Prostate gland (tissue), 2 donors: ENCODE results near the gene ANGPTL8. TPM values are rescaled to one million over a fixed set of nuclear protein-coding genes. Genes with fewer than 3 reads are reported as not detected.

ENCODE experiments used
- DNase-seq: peaks from one replicate; pipeline ENCODE4 v3.0.0-alpha.2; 2019; ENCODE audit warnings: low spot score
- H3K27ac ChIP-seq, 2 donors: fragments of 200-600 bp; sonication (generic); 2 replicates each; pipeline ENCODE4 v1.5.1; 2017 to 2019
- H3K27me3 ChIP-seq: fragments of 200-600 bp; sonication (generic); replicated peaks from 2 replicates; pipeline ENCODE4 v1.5.1; 2019; ENCODE audit not compliant: insufficient read depth
- H3K36me3 ChIP-seq, 2 donors: fragments of 200-600 bp; sonication (generic); 1 replicate in 1 of 2; 2 replicates in 1 of 2; pipeline versions ENCODE4 v1.5.1 to v1.8.1; 2017 to 2019
- H3K4me1 ChIP-seq: fragments of 200-600 bp; sonication (generic); replicated peaks from 2 replicates; pipeline ENCODE4 v1.5.1; 2019
- H3K4me3 ChIP-seq, 2 donors: fragments of 200-600 bp; sonication (generic); 2 replicates each; pipeline ENCODE4 v1.5.1; 2017 to 2019
- H3K9me3 ChIP-seq: fragments of 200-600 bp; sonication (generic); 2 replicates; pipeline ENCODE4 v1.5.1; 2017
- POLR2A ChIP-seq: fragments of 450-650 bp; IDR thresholded peaks from one replicate; pipeline ENCODE4 v1.6.1; 2016; ENCODE audit warnings: antibody characterized with exemption, mild to moderate bottlenecking
- POLR2AphosphoS5 ChIP-seq: sonication (generic); formaldehyde crosslinking; IDR thresholded peaks from one replicate; pipeline ENCODE4 v1.6.1; 2017; ENCODE audit warnings: antibody characterized with exemption
- WGBS: methylation state at CpG from one replicate; pipeline ENCODE4 v1.1.5; 2018; 5-methylcytosine and 5-hydroxymethylcytosine counted together
- intact Hi-C: fragments of 100-400 bp; cut with DNase I; formaldehyde crosslinking; loops from one replicate; pipeline ENCODE4 v1.14.2; 2022
- total RNA-seq, 2 donors: library from RNA; depleted of rRNA; stranded (reverse); fragments of >200 nt; gene quantifications; one replicate each; pipeline ENCODE4 v1.1.0, GENCODE V29; 2016
- TF ChIP-seq, protein P1 (sequence below), 4 experiments: fragments of 200-600 bp in 2 of 4; fragments of 450-650 bp in 2 of 4; sonication (generic) in 2 of 4; IDR thresholded peaks; 1 replicate in 3 of 4; 2 replicates in 1 of 4; pipeline ENCODE4 v1.5.1; 2016 to 2019; ENCODE audit warnings: antibody characterized with exemption in 4 of 4, mild to moderate bottlenecking in 2 of 4, moderate library complexity in 2 of 4

Gene ANGPTL8
- total RNA-seq, 2 donors from 2014 or later: not detected

DNA sequence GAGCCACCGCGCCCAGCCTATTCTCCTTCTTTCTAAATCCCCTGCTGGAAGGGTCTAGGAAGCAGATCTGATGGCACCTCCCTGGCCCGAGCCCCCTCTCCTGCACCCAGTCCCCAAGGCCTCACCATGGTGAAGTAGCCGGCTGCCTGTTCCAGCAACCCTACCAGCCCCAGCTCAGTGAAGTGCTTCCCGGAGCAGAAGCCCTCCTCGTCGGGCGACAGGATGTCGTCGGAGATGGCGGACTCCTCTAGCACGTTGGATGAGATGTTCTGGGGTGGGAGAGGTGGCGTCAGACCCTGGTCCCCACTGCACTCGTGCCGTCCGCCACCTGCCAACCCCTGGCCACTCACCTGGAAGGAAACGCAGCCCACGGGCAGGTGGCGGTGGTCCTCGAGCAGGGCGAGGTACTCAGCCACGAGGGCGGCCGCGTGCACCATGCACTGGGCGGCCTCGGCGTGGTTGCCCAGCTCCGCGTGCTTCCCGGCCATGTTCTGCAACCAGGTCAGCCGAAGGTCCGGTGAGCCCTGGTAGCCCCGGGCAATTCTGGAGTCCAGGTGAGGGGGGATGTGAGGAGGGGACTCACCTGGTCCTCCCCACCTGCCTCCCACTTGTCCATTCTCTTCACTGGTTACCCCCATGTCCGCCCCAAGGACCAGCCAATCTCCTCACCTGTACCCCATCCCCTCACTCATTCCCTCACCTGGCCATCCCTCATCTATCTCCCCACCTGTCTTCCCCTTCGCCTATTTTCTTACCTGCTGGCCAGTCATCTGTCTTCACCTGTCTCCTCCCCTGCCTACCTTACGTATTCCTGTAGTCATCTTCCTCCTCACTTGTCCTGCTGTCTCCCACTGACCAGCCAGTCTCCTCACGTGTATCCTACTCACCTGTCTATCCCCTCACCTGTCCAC, 30.6 kb upstream of the ANGPTL8 start:
- H3K4me1 ChIP-seq: no peaks in the 10 kb centered on the region
- H3K4me3 ChIP-seq: no peak overlapping the region
- no peak overlapping the region for H3K27ac ChIP-seq
- WGBS: 89% methylated on average over 37 of the region's 38 CpGs
- H3K9me3 ChIP-seq: no peaks in the 10 kb centered on the region
- intact Hi-C loops: no loop called here
- TF ChIP-seq POLR2A (no peak), POLR2AphosphoS5 (no peak)
- TF ChIP-seq, protein P1, sequence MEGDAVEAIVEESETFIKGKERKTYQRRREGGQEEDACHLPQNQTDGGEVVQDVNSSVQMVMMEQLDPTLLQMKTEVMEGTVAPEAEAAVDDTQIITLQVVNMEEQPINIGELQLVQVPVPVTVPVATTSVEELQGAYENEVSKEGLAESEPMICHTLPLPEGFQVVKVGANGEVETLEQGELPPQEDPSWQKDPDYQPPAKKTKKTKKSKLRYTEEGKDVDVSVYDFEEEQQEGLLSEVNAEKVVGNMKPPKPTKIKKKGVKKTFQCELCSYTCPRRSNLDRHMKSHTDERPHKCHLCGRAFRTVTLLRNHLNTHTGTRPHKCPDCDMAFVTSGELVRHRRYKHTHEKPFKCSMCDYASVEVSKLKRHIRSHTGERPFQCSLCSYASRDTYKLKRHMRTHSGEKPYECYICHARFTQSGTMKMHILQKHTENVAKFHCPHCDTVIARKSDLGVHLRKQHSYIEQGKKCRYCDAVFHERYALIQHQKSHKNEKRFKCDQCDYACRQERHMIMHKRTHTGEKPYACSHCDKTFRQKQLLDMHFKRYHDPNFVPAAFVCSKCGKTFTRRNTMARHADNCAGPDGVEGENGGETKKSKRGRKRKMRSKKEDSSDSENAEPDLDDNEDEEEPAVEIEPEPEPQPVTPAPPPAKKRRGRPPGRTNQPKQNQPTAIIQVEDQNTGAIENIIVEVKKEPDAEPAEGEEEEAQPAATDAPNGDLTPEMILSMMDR (IDR thresholded peaks at IDR 0.05): no peak
- no peaks in the 10 kb centered on the region for H3K36me3 ChIP-seq
- no peak for DNase-seq
- no peaks in the 10 kb centered on the region for H3K27me3 ChIP-seq

GRCh38 chr19:11209839-11210655, 29.4 kb upstream of the ANGPTL8 start:
- no peaks in the 10 kb centered on the region for H3K27me3 ChIP-seq
- no peaks in the 10 kb centered on the region for H3K36me3 ChIP-seq
- H3K9me3 ChIP-seq: no peaks in the 10 kb centered on the region
- no peaks in the 10 kb centered on the region for H3K4me1 ChIP-seq
- intact Hi-C loops: no loop called here
- WGBS: 73% methylated on average over 2 of the region's 2 CpGs
- no peak overlapping the region for H3K4me3 ChIP-seq
- DNase-seq: no peak
- TF ChIP-seq, protein P1 (IDR thresholded peaks at IDR 0.05): no peak
- TF ChIP-seq POLR2AphosphoS5: no peak
- TF ChIP-seq POLR2A: no peak
- H3K27ac ChIP-seq: no peak overlapping the region

DNA sequence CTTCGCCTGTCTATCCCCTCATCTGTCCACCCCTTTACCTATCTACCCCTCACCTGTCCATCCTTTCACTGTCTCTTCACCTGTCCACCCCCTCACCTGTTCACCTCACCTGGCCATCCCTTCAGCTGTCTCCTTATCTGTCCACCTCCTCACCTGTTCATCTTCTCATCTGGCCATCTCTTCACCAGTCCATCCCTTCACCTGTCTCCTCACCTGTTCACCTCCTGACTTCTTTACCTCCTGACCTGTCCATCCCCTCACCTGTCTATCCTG, 28.8 kb upstream of the ANGPTL8 start:
- Histone ChIP-seq H3K4me1 (no peaks in the 10 kb centered on the region), H3K27ac (no peak overlapping the region), H3K9me3 (no peaks in the 10 kb centered on the region), H3K4me3 (no peak overlapping the region), H3K36me3 (no peaks in the 10 kb centered on the region), H3K27me3 (no peaks in the 10 kb centered on the region)
- WGBS: 93% methylated on average over 1 of the region's 1 CpG
- intact Hi-C loops: no loop called here
- no peak for DNase-seq
- no peak for TF ChIP-seq POLR2AphosphoS5
- TF ChIP-seq POLR2A: no peak
- TF ChIP-seq, protein P1 (IDR thresholded peaks at IDR 0.05): no peak

DNA sequence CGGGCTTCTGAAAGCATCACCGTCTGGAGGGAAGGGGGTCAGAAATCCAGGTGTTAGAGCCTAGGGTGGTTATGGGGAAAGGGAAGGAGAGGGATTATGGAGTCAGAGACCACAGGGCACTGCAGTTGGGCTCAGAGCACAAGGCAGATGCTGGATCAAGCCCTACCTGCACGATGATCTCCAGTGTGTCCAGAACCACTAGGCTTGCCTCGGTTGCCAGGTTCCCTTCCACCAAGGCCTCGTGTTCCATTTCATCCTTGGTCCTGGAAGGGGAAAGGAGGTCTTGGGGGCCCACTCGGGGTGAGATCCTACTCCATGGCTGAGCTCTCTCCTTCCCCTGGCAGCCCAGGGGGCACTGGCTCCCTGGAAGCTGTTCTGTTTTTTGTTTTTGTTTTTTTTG, 25.0 kb upstream of the ANGPTL8 start:
- H3K9me3 ChIP-seq: no peaks in the 10 kb centered on the region
- WGBS: 95% methylated on average over 6 of the region's 6 CpGs
- H3K4me3 ChIP-seq: no peak overlapping the region
- H3K36me3 ChIP-seq: no peaks in the 10 kb centered on the region
- DNase-seq: no peak
- H3K4me1 ChIP-seq: no peaks in the 10 kb centered on the region
- intact Hi-C loops: no loop called here
- no peak for TF ChIP-seq POLR2AphosphoS5
- TF ChIP-seq, protein P1 (IDR thresholded peaks at IDR 0.05): no peak
- no peaks in the 10 kb centered on the region for H3K27me3 ChIP-seq
- no peak overlapping the region for H3K27ac ChIP-seq
